Measurements from ENCODE around the gene PROM1.

PROM1 gene

DNA sequence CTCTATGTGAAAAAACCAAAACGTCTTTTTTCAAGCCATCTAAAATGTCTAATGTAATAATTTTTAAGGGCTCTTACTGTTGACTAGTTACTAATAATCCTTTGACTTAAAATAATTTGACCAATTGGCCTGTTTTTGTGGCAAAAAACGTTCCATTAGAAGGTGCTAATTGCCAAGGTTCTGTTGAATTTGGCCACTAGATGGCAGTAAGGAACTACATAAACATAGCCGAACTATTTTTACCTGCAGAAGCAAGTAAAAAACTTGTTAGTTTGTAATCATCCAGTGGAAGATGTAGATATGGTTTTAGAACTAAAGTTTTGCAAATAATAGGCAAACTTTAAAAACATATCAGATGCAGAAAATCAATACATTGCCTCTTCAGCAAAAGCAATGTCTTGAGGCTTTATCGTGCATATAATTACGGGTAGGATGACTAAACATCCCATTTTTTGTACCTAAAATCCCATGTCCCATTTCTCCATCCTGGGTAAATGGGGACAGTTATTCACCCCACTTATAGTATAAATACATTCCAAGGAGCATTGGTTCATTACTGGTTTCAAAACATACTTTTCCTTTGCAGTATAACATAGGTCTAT lies 57.6 kb downstream of the PROM1 start:
- peak; percentile 15 to 52 for DNase-seq

DNA sequence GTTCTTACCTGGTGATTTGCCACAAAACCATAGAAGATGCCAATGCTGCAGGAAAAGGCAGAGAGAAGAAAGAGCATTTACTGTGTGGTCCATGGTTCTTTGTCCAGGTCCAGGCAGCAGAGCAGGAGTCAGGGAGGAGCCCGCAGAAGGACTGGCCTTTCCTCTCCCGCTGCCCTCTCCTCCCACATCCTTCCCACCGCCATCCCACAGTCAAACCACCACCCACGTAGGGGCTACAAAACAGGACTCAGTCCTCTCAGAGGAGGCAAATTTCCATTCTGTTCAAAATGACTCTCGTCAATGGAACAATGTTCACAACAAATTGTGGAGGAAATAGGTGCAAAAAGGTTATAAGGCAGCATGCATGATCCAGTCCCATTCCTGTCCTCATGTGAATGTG lies 58.6 kb downstream of the PROM1 start:
- DNase-seq: no peak

DNA sequence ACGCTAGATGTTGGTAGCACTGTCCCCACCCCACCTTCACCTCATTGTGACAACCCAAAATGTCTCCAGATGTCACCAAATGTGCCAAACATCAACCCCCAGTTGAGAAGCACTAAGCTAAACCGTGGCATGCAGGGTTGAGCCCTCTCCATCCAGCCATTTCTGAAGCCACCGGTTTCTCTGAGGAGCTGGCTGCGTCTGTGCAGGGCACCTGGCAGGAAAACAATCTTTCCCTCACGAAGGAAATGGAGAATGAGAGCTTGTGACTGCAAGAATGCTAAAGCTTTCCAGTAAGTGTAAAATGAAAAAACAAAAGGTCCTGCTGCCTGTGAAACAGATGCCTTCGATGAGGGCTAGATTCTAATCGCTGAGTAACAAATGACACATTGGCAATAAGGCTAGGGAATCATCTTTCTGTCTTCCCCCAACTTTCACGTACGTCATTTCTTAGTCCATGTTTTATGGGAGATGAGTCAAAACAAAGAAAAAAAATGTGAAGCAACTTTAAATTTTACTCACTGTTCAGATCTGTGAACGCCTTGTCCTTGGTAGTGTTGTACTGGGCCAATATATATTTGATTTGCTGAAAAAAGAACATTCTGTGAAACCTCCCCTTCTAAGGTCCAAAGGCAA lies 59.9 kb downstream of the PROM1 start:
- DNase-seq: no peak

DNA sequence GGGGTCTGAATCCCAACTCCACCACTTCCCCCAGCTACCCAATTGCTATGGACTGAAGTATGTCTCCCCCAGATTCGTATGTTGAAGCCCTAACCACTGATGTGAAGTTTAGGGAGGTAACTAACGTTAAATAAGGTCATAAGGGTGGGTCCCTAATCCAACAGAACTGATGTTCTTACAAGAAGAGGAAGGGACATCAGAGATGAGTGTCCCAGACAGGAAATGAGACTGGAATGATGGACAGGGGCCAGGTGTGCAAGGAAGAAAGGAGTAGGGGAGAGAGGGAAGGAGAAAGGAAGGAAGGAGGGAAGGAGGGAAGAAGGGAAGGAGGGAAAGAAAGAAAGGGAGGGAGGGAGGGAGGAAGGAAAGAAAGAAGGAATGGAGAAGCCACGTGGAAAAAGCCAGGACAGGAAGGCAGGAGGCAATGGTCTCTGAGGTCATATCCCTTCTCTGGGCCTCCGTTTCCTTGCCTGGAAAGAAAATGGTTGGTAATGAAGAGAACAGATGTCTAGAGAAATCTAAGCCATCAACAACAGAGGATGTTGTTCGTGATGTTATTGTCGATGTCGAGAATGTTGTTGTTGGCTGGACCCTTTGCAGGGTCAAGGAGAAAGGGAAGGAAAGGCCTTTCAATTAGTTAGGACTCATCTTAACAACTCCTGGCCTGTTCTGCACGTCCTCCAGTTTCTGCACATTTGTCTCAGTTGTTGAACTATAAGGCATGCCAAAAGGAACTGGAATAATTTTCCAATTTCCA lies 61.8 kb downstream of the PROM1 start:
- no peak for DNase-seq

DNA sequence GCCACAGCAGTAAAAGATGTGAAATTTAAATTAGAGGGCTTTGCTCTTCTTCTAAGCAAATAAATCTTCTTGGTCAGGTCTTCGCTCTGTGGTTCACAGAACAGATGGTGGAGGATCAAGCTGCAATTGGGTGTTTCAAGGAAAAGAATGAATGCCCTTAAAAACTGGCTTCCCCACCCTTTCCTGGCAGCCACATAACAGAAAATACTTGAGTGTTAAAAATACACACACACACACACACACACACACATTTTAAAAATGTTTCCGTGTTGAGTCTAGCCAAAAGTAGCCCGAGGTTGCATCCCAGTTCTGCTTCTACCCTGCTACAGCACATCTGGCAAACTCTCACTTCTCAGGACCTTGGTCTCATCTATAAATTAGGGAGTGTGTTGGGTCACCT lies 64.2 kb downstream of the PROM1 start:
- DNase-seq: no peak

DNA sequence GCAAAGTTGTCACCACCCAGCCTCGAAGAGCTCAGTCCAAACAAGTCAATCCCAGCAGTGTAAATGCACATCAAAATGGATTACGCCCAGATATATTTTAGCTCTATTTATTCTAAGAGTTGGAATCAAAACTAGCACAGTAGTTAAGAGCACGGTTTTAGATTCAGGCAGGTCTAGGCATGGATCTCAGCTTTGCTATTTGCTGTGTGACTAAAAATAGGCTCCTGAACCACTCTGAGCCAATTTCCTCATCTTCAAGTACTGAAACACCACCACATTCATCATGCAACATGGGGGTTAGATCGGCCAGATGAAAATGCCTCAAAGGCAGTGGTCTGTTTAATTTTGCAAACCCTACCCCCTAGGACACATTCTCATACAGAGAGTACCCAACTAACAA lies 65.0 kb downstream of the PROM1 start:
- no peak for DNase-seq

DNA sequence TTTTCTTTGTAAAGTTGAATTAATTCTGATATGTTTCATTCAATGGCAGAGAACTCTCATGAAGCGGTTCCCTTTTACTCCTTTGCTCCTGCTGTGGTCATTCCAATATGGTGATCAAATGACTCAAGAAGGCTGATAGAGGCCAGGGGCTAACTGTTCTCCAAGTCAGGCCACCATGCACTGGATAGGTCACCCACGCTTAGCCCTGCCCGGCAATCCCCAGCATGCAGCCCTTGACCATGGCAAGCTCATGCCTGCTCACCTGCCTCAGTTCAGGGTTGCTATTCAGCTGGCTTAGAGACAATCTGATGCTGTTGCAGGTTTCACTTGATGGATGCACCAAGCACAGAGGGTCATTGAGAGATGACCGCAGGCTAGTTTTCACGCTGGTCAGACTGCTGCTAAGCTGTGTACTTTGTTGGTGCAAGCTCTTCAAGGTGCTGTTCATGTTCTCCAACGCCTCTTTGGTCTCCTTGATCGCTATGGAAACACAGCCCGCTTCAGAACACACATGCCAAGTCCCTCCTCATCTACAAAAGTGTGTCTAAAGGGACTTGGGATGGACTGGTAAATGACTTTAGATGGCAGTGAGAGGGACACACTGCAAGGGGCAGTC lies 65.7 kb downstream of the PROM1 start:
- DNase-seq: no peak

DNA sequence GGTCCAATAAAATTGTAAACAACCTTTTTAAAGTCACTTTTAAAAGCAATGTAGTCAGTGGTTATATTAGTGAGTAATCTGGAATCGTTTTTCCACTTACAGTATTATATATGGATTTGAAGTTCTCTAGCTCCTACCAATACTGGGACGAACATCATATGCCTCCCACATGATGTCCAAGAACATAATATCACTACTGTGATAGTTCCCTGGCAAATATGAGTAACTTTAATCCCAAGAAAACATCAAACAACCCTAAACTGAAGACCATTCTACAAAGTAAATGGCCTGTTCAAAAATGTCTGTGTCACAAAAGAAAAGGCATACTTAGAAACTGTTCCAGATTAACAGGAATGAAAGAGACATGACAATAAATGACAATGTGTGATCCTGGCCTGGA lies 67.3 kb downstream of the PROM1 start:
- no peak for DNase-seq

DNA sequence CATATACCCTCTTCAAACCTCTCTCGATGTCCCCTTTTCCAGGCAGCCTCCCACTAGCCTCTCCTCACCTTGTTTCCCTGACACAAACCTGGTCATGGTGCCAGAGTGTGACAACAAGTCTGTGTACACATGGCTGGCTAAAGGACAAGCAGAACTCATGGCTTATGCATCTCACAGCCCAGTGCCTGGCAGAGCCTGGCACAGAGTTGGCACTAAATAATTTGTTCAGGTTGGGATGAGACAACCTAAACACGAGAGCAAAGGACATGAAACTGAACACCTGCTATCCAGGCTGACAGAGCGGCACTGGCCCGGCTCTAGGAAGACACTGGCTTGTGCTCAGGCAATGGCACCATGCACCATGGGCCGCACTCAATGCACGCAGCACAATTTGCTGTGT lies 72.7 kb downstream of the PROM1 start:
- no peak for DNase-seq

DNA sequence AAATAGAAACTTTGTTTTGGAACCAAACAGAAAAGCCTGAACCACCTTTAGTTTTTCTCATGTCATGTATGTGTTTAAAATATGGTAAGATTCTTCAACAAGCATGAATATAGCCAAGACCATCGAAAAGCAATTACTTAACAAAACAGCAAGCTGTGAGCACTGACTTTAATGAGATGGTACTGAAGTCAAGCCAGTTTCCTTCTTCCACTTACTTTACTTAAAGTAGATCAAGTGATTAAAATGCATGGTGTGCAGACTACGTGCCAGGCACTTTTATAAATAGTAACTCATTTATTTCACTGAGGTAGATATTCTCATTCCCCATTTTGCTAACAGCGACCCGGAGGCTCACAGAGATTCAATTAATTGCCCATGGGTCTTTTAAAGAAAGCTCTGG lies 74.7 kb downstream of the PROM1 start:
- DNase-seq: no peak

DNA sequence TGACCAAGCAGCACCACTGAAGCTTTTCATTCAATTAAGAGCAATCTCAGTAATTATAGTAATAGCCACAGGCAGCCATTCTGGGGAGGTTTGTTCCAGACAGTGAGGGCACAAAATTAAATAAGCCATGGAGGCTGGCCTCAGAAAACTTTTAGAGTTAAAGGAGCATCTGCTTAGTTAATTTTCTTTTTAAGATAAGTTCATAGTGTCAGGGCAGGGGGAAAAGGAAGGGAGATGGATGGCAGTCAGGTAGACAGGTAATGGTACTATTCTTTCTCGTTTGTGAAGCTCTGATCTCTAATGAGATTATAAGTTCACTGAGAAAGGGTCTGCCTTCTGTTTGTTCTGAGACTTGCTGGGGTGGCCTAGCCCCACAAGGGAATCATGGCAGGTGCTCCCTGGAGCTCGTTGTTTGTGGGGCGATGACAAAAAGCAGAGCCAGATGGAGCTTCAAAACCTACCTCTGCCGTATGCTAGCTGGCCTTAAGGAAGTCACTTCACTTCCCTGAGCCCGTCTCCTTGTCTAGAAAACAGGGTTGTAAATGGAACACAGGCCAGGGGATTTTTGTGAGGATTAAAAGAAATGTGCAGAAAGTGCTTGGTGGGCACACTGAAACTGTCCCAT lies 76.2 kb downstream of the PROM1 start:
- DNase-seq: peak in 1 of 2 experiments; percentile 24

DNA sequence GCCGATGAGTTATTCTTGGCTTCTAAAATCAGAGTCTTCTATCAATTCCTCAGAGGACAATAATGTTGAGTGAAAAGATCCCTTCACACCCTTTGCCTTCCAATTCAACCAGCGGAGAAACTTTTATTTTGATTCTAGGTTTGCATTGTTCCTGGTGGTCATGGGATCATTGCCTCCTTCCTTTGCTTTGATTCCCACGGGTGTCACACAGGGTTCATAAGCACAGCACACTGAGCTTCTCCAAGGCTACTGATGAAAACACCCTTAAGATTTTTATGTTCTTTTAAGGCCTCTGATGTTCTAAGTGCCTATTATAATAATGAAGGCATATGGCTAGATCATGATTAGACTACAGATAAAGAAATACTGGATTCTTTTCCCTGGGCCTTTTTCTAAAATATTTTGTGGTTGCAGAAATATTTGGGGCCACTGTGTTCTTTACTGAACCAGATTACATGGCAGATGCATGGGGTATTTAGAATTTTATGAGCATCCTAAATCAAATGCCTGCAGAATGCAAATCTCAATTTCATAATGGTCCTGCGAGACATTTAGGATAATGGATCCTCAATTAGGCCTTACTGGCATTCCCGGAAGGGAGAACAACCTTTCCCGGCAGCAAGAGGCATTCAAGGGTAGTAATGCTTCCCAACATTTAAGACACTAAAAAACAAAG lies 76.9 kb downstream of the PROM1 start:
- peak; percentile 24 to 47 for DNase-seq

DNA sequence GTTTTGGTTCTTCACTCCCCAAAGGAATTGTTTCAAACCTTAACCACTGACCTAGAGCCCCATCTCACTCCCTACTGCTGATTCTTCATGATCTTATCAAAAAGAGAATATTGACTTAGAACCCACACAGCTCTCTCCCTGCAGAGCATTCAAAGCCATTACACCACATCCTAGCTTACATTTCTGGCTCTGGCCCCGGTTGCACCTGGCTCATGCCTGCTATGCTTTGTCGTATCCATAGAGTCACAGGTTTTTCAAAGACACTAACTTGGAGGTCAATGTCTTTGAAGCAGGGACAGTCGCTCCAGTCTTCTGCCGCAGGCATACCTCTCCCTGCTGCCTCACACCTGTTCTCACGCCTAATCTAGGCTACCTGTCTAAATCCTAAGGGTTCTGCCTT lies 78.1 kb downstream of the PROM1 start:
- DNase-seq: no peak

DNA sequence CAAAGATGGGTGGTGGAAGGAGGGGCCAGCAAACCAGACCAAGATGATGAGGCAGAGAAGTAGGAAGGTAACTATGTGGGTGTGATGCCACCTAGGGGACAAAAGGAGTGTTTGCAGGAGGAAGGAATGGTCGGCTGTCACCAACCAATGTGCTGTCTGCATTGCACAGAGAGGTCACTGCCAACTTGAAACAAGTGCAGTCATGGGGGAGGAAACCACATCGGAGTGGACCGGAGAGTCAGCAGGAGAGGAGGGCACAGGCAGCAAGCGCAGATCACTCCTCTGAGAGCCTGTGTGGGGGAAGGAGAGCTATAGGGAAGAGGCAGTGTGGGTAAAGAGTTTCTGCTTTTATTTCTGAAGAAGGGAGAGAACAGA lies 82.4 kb downstream of the PROM1 start:
- DNase-seq: peak; percentile 10 to 39

DNA sequence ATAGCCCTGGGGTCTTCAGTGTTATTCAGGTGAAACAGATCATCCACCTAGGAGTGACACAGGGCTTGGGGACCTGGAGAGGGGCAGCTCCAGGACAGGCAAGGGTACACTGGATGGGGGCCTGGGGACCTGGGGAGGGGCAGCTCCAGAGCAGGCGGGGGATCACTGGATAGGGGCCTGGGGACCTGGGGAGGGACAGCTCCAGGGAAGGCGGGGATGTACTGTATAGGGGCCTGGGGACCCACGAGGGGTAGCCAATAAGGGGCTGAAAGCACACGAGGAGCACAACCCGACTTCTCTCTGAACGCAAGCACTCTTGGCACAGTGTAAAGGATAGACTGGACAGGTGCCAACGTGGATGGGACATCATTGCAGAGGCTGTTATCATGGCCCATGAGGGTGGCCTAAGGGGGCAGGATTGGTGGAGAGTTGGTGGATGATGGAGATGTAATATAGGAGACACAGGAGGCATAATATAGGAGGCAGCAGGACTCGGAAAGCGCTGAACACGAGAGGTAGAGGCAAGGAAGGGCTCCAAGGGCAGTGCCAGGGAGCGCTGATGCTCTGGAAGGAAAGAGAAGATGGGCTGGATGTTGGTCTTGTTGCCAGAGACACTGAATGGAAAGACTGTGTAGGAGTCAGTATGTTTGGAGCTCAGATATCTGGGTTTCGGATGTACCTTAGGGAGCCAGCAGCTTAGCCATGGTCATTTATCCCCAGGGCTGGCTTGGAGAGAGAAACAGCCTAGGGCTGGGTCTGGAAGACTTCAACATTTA lies 82.9 kb downstream of the PROM1 start:
- no peak for DNase-seq

DNA sequence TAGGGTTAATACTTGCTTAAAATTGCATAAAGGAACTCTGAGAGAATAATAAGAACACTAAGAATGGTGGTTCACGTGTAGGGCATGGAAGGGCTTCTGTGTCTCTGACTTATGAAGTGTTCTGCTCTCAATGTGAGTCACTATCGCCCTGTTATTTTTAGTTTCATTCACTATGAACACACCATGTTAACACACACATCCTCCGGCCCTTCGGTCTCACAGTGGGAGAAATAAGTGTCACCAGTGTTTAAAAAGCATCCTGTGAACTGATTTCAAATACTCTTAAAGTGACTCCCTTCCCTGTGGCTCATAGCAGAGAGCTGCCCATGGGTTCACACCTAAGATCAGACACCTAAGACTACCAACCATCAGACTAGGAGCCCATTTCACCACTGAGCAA lies 87.0 kb downstream of the PROM1 start:
- no peak for DNase-seq

DNA sequence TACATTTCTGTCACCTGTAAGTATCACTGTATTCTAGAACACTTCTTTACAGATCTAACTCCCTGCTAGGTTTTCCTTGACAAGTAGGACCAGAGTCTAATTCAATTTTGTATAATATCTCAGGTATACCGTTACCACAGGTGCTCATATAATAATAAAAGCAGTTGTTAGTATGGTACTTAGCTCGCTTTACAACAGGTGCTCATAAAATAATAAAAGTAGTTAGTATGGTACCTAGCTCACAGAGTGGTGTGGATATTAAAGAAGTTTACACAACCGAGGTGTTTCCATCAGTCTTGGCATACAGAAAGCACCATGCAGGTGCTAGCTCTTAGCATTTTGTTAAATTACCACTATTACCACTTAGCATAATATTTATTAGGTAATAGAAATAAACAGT lies 88.0 kb downstream of the PROM1 start:
- DNase-seq: no peak

DNA sequence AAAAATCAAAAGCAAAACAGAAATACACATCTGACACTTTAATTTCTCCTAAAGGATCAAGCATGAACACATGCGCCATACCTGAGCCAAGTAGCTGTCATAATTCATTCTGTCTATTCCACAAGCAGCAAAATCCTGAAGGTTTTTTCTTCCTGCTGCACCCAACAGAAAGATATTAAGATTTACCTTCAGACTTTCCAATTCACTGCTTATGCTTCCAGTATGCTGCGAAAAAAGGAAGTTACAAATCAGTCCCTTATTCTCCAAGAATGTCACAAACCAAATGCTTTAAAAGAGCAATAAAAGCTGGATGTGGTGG lies 91.7 kb downstream of the PROM1 start:
- DNase-seq: no peak

DNA sequence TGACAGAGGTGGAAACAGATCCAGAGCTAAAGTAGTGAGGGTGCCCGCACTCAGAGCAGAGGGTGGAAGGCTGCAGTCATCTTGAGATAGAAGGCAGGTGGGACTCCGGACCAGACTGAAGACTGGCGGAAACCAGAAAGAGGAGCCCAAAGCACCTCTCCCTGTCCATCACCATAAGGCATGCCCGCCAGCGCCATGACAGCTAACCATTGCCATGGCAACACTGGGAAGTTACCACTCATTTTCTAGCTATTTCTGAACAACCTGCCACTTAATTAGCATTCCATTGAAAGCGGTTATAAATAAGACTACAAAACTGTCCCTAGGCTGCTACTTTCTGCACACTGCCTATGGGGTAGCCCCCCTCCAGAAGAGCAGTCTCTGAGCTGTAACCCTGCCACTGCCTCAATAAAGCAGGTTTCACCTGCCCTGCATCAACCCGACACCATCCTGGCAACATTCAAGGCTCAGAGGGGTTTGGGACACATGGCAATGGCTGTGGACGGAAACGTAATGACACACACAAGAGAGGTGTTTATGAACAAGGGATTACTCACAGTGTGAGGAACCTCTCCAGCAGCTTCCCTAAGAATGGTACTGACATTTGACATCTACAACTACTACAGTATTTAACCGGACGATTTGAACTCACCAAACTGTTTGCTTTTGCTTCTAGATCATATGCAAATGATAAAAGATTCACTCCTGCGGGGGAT lies 93.1 kb downstream of the PROM1 start:
- no peak for DNase-seq

DNA sequence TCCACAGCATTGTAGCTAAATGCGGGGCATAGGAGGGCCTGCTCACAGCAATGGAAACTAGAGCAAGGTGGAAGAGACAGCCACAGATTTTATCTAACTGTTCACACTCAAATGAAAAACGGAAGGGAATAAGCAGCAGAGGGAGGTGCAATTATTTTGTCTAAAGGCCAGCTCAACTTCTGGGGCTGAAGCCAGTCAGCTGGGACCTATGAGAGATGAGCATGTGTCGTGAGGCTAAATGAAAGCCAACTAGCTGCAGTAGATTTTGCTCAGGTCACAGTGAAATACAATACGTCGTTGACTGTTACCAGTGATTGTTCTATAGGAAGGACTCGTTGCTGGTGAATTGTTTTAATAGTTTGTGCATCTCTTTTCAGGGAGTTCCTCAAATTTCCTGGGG lies 94.4 kb downstream of the PROM1 start:
- no peak for DNase-seq

DNA sequence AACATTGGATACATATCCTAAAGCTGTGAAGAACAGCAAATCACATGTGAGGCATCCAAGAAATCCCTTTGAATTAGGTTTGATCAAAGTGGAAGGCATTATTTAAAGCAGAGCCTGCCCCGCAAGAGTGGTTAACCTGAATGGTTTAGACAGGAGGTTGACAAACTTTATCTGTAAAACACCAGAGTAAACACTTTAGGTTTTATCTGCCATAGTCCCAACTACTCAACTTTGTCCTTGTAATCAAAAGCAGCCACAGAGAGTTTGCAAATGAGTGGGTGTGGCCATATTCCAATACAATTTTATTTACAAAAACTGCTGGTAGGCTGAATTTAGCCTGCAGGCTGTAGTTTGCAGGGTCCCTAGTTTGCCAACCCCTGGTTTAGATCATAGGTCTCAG lies 95.6 kb downstream of the PROM1 start:
- DNase-seq: no peak

DNA sequence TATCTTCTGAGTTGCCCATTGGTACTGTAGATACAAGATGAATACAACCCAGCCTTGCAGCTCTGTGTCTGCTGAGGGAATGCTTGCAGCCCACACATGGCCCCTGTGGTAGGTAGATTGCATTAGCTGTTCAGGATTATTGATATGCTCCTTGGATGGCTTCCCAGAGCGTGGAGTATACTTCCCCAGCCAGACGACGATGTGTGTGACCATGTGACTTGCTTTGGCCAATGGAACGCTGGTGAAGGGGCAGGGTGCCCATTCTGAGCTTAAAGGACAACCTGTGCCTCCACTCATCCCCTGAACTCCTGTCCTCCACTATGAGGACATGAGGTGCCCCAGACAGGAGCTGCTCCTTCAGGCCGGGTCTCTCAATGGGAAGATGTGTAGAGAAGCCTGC lies 96.9 kb downstream of the PROM1 start:
- no peak for DNase-seq

All from NCI-H1930 (cell line).